ENCODE results near the gene SNRPD2. TPM values are rescaled to one million over a fixed set of nuclear protein-coding genes. Genes with fewer than 3 reads are reported as not detected.
"Not testable (repeated sequence)": the region's sequence is repeated elsewhere in the genome, so short reads cannot be mapped to it uniquely, and the experiment has no call there.

The SNRPD2 gene
- total and polyA plus RNA-seq, 9 donors = 279 to 508 (median 382) TPM

GRCh38 chr19:45687599-45687998 is 4.2 kb downstream of the SNRPD2 start:
- no peaks in the 10 kb centered on the region for H3K36me3 ChIP-seq
- intact Hi-C loops (cut with DNase I) = loop anchor here in 1 of 4 donors (10.0 kb wide), 1 partner anchor 263 kb away; the partner anchor contains the start of gene ERCC1
- 85 to 90% (median 88%) methylated on average over 9 of the region's 9 CpGs for WGBS, 3 donors

GRCh38 chr19:45685045-45685444 is 6.7 kb downstream of the SNRPD2 start:
- intact Hi-C loops (cut with DNase I) = loop anchor here in 1 of 4 donors (10.0 kb wide), 1 partner anchor 260 kb away; the partner anchor contains the start of gene ERCC1
- not testable (repeated sequence) for DNase-seq; H3K4me1 ChIP-seq (ENCODE audit: insufficient read depth); H3K9me3 ChIP-seq; H3K36me3 ChIP-seq; H3K4me3 ChIP-seq; H3K27ac ChIP-seq; H3K27me3 ChIP-seq
- WGBS, 3 donors = 84 to 86% (median 85%) methylated on average over 11 of the region's 11 CpGs

More at GRCh38 chr19:45687599-45687998, 4.2 kb downstream of the SNRPD2 start:
- H3K4me3 ChIP-seq = no peak overlapping the region
- no peaks in the 10 kb centered on the region for H3K9me3 ChIP-seq
- no peak for DNase-seq
- H3K4me1 ChIP-seq (ENCODE audit: insufficient read depth) = no peaks in the 10 kb centered on the region
- H3K27ac ChIP-seq = no peak overlapping the region
- no peak for TF ChIP-seq POLR2A (IDR thresholded peaks at IDR 0.05)
- TF ChIP-seq EP300 (IDR thresholded peaks at IDR 0.05) = no peak
- TF ChIP-seq CTCF (IDR thresholded peaks at IDR 0.05) = no peak
- no peaks in the 10 kb centered on the region for H3K27me3 ChIP-seq

DNA sequence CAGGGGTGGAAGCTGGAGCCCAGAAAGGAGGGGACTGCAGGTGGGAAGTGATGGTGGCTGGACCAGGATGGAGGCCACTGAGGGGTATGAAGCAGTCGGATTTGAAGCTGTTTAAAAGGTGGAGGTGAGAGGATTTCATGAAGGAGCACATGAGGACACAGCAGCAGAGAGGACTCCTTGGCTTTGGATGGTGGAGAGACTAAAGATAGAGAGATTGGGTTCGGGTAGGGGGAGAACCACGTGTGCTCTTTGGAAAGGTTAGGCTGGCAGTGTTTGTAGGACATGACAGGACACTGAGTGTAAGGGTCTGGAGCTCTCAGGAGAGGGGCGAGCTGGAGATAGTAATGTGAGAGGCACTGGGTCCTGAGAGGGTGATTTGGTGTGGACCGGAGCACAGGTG is 8.8 kb downstream of the SNRPD2 start:
- Histone ChIP-seq H3K27ac (no peak overlapping the region), H3K4me3 (no peak overlapping the region), H3K27me3 (peaks cover 2% of the 10 kb centered on the region), H3K36me3 (no peaks in the 10 kb centered on the region), H3K9me3 (no peaks in the 10 kb centered on the region), H3K4me1 (ENCODE audit: insufficient read depth) (no peaks in the 10 kb centered on the region)
- WGBS, 3 donors = 53 to 66% (median 64%) methylated on average over 5 of the region's 5 CpGs
- DNase-seq = no peak
- intact Hi-C loops (cut with DNase I) = loop anchor here in 1 of 4 donors (5.0 to 10.0 kb wide), 2 partner anchors 161 to 258 kb away; partner anchors contain the start of gene ERCC1
- TF ChIP-seq POLR2A (IDR thresholded peaks at IDR 0.05) (no peak), CTCF (IDR thresholded peaks at IDR 0.05) (no peak), EP300 (IDR thresholded peaks at IDR 0.05) (no peak)

DNA sequence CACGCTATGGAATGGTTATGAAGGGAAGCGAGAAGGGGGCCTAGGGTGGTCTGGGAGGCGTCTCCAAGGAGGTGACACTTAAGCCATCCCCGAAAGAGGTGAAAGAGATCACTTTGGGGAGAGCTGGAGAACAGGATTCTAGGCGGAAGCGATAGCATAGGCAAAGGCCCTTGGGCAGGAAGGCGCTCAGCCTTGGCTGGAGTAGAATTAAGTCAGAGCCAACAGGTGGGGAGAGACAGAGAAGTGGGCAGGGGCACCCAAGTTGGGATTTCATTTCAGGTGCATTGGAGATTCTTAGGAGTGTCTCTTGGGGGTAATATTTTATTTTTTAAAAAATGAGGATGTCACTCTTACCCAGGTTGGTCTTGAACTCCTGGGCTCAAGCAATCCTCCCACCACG is 9.6 kb downstream of the SNRPD2 start:
- intact Hi-C loops (cut with DNase I) = loop anchor here in 1 of 4 donors (5.0 to 10.0 kb wide), 2 partner anchors 160 to 257 kb away; partner anchors contain the start of gene ERCC1
- Histone ChIP-seq H3K4me3 (no peak overlapping the region), H3K9me3 (no peaks in the 10 kb centered on the region), H3K4me1 (ENCODE audit: insufficient read depth) (peaks cover 3% of the 10 kb centered on the region), H3K27ac (peak overlapping the region in 1 of 2 donors; percentile 7), H3K27me3 (peaks cover 7% of the 10 kb centered on the region), H3K36me3 (no peaks in the 10 kb centered on the region)
- TF ChIP-seq POLR2A (IDR thresholded peaks at IDR 0.05) = no peak
- DNase-seq = no peak
- 60 to 63% (median 62%) methylated on average over 8 of the region's 8 CpGs for WGBS, 3 donors

GRCh38 chr19:45681391-45682015 is 10.2 kb downstream of the SNRPD2 start:
- peaks cover 7% of the 10 kb centered on the region for H3K27me3 ChIP-seq
- peak overlapping the region; percentile 32 for H3K4me3 ChIP-seq
- peak; percentile 71 to 85 (median 81) for DNase-seq
- no peaks in the 10 kb centered on the region for H3K9me3 ChIP-seq
- WGBS, 3 donors = 2 to 3% (median 2%) methylated on average over 21 to 51 of the region's 51 CpGs
- H3K4me1 ChIP-seq (ENCODE audit: insufficient read depth) = peaks cover 3% of the 10 kb centered on the region
- TF ChIP-seq EP300 (IDR thresholded peaks at IDR 0.05) (no peak), POLR2A (IDR thresholded peaks at IDR 0.05) (no peak), CTCF (IDR thresholded peaks at IDR 0.05) (peak; percentile 92 to 95 (median 93))
- intact Hi-C loops (cut with DNase I) = loop anchor here in 1 of 4 donors (5.0 to 10.0 kb wide), 2 partner anchors 159 to 257 kb away; partner anchors contain the start of gene ERCC1
- no peaks in the 10 kb centered on the region for H3K36me3 ChIP-seq
- H3K27ac ChIP-seq = peak overlapping the region; percentile 7 to 19

All from ovary (tissue), 9 donors.